NT2/D1 (cell line): ENCODE measurements around the gene MASP1.
"Not testable (repeated sequence)": the region's sequence is repeated elsewhere in the genome, so short reads cannot be mapped to it uniquely, and the experiment has no call there.

Source experiments
- SUZ12 ChIP-seq: IDR thresholded peaks from 2 replicates; pipeline ENCODE4 v1.6.1; 2011; ENCODE audit not compliant: insufficient read length, insufficient read depth; ENCODE audit errors: extremely low read depth
- YY1 ChIP-seq: IDR thresholded peaks from 2 replicates; pipeline ENCODE4 v1.6.1; 2011; ENCODE audit not compliant: insufficient read length, insufficient read depth

DNA sequence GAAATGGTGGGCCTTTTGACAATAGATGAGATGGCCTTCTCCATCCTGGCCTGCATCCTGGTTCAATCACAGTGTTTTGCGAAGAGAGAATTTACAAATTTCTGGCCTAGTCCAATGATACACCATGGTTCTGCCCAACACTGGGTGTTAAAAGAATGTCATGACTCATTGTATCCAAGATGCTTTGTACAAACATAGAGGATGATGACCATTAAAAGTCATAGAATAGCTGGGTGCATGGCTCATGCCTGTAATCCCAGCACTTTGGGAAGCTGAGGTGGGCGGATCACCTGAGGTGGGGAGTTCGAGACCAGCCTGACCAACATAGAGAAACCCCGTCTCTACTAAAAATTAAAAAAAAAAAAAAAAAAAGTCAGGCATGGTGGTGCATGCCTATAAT lies 52.7 kb downstream of the MASP1 start:
- not testable (repeated sequence) for TF ChIP-seq YY1, SUZ12
